SJSA1 (cell line): ENCODE results near the gene TADA2A. TPM values are rescaled to one million over a fixed set of nuclear protein-coding genes. Genes with fewer than 3 reads are reported as not detected.
A peak's percentile ranks its signal among the peaks of the same experiment; 100 is the strongest.

ENCODE experiments used
- DNase-seq, 2 experiments: peaks; one replicate each; pipeline ENCODE4 v3.0.0-alpha.2; 2015 to 2020; ENCODE audit warnings: low spot score in 2 of 2, low read depth in 1 of 2
- H3K27ac ChIP-seq: fragments of 250-450 bp; sonication (Bioruptor Pico); 2 replicates; pipeline ENCODE4 v1.5.1; 2020; ENCODE audit warnings: mild to moderate bottlenecking, moderate library complexity
- H3K27me3 ChIP-seq: fragments of 250-450 bp; sonication (Bioruptor Pico); replicated peaks from 2 replicates; pipeline ENCODE4 v1.5.1; 2020; ENCODE audit warnings: mild to moderate bottlenecking, moderate library complexity
- H3K36me3 ChIP-seq: fragments of 250-450 bp; sonication (Bioruptor Pico); 2 replicates; pipeline ENCODE4 v1.5.1; 2020; ENCODE audit warnings: mild to moderate bottlenecking
- H3K4me1 ChIP-seq: fragments of 250-450 bp; sonication (Bioruptor Pico); replicated peaks from 2 replicates; pipeline ENCODE4 v1.6.1; 2021; ENCODE audit warnings: mild to moderate bottlenecking
- H3K4me3 ChIP-seq: fragments of 250-450 bp; sonication (Bioruptor Pico); 2 replicates; pipeline ENCODE4 v1.5.1; 2020; ENCODE audit warnings: mild to moderate bottlenecking
- H3K9me3 ChIP-seq: fragments of 250-450 bp; sonication (Bioruptor Pico); replicated peaks from 2 replicates; pipeline ENCODE4 v1.5.1; 2020; ENCODE audit warnings: mild to moderate bottlenecking
- total RNA-seq: library from RNA; depleted of rRNA; stranded (reverse); fragments of >200 nt; shearing (Covaris generic); gene quantifications from 2 replicates; pipeline ENCODE4 v1.2.3, GENCODE V29; 2014; rRNA removed

Gene TADA2A, protein sequence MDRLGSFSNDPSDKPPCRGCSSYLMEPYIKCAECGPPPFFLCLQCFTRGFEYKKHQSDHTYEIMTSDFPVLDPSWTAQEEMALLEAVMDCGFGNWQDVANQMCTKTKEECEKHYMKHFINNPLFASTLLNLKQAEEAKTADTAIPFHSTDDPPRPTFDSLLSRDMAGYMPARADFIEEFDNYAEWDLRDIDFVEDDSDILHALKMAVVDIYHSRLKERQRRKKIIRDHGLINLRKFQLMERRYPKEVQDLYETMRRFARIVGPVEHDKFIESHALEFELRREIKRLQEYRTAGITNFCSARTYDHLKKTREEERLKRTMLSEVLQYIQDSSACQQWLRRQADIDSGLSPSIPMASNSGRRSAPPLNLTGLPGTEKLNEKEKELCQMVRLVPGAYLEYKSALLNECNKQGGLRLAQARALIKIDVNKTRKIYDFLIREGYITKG
- total RNA-seq, result 8.3 and 20.1 TPM in 2 replicates

DNA sequence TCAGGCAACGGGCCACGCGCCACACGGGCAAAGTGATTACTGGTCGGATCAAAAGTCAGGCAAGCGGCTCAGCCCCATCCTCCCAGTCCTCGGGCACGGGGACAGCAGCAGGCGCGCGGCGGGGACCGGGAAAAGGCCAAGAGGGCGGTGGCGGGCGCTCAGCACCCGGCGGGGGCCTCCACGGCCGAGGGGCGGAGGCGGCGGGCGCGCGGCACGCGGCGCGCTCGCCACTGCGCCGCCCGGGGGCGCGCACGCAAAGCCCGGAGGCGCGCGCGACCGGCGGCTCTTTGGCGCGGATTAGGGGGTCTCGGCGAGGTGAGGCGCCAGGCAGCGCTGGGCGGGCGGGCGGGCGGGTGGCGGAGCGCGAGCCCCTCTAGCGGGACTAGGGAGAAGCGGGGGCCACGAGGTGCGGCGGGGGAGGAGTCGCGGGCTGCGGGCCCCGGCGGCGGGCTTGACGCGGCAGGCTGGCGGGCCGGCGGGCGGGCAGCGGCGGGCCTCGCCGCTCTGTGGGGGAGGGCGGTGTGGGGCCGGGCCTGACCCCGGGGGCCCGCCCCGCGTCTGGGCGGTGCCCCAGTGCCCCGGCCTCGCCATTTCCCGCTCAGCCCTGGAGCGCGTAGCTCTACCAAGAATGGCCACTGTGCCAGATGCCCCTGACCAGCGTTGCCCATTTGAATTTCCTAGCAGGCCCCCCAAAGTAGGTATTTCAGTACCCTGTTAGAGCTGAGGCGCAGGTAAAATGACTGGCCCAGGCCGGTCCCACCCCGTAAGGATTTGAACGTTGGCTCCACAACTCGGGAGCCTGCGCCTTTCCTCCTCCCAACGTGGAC, at the start of gene TADA2A, which contains the start of gene ACACA:
Gene TADA2A (plus strand): TSS at position 252 of the 827 bp plus-strand sequence. CDS start 4,480 bp downstream, outside the sequence.
Gene ACACA (minus strand): TSS at position 202 of the 827 bp plus-strand sequence. CDS start 537 bp downstream, outside the sequence.
- peak; percentile 82 to 85 for DNase-seq
- Histone ChIP-seq H3K4me3 (peak within 1 kb of the TSS; percentile 83), H3K27ac (peak within 1 kb of the TSS; percentile 97), H3K9me3 (no peaks in the 10 kb centered on the region), H3K36me3 (peaks cover 34% of the 10 kb centered on the region), H3K4me1 (peaks cover 11% of the 10 kb centered on the region), H3K27me3 (no peaks in the 10 kb centered on the region)

DNA sequence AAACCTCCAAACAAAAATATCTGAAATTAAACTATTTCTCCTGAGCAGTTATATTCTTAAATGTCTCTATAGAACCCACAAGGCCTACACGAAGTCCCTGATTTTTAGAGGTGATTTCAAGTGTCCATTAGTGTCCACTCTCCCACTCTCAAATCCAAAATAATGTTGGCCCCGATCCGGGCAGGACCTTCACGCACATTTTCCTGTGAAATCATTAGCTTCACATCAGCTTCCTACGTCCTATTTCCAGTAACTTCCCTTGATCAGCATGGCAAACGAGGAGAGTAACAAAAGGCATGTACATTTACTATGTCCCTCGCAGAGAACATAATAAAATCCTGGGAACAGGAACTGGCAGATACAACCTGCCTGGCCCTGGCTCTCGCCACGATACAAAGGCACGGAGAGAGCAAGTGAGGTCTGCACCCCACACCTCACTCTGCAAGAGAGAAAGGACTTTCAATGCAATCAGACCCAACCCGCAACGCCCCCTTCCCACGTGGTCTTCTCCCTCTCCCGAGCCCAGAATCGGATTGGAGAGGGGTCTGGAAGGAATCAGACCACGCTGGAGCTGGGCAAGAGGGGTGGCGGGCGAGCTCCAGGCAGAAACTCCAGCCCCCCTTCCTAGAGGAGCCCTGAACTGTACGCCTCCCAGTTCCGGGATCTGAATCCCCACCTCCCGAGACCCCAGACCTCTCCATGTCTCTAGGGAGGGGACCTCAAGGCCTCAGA, 48.4 kb upstream of the TADA2A start:
- H3K27ac ChIP-seq, result peak overlapping the region; percentile 22
- H3K4me3 ChIP-seq, result peak overlapping the region; percentile 70
- peak; percentile 51 to 58 for DNase-seq
- H3K9me3 ChIP-seq, result no peaks in the 10 kb centered on the region
- no peaks in the 10 kb centered on the region for H3K27me3 ChIP-seq
- peaks cover 20% of the 10 kb centered on the region for H3K4me1 ChIP-seq
- peaks cover 3% of the 10 kb centered on the region for H3K36me3 ChIP-seq

DNA sequence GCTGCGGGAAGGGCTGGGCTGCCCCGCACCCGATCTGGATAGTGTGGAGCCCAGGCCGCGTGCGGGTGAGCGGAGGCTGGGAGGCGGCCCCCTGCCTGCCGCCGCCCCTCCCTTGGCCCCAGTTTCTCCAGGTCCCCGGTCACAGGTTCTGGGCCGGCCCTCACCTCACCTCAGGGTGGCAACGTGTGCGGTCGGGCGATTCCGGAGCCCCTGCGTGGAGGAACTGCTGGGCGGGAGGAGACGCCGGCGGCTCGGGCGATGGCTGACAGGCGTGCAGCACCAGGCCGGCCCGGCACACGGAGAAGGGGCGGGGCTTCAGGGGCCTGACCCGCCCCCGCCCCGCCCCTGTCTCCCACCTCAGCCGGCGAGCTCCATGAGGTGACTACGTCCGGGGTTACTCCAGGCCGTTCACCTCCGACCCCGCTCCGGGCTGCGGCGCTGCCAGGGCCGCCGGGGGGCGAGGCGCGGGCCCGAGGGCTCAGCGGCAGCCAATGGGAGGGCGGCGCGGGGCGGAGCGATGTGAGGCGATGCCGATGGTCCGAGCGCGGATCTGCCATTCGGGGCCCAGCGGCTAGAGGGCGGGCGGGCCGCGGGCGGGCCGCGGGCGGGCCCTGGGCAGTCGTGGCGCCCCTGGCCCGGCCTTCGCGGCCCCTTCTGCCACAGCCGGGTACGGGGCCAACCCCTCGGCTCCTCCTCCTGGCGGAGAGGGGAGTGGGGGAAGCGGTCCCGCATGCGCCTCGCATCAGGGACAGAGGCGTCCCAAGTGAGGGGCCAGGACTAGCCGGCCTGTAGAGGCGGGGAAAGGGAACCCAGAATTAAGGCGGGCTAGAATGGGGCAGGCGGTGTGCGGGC, 47.6 kb upstream of the TADA2A start:
- peak; percentile 93 to 95 for DNase-seq
- H3K4me1 ChIP-seq, result peaks cover 20% of the 10 kb centered on the region
- H3K9me3 ChIP-seq, result no peaks in the 10 kb centered on the region
- H3K36me3 ChIP-seq, result peaks cover 3% of the 10 kb centered on the region
- H3K4me3 ChIP-seq, result peak overlapping the region; percentile 70
- peak overlapping the region; percentile 60 for H3K27ac ChIP-seq
- H3K27me3 ChIP-seq, result no peaks in the 10 kb centered on the region

DNA sequence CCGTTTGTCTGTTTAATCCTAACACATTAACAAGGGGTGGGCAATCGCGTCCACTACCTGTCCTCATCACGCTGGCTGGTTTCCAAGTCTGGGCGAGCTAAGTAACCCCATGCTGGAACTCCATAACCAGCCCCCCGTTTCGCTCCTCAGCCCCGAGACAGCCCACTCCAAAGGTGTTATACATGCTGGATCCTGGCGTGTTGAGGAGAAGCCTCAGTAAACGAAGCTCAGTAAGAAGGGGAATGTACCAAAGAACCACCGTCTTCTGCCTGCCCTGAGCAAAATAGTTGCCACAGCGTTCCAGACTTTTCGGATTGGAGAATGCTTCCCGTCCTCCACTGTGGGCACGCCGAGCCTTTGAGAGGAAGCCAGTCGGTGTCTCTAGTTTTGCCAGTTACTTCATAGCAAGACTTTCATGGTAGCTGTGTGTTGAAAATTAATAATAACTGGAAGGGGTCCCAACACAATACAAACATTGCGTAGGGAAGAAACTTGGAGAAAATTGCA, 47.0 kb upstream of the TADA2A start:
- no peak for DNase-seq
- no peaks in the 10 kb centered on the region for H3K9me3 ChIP-seq

DNA sequence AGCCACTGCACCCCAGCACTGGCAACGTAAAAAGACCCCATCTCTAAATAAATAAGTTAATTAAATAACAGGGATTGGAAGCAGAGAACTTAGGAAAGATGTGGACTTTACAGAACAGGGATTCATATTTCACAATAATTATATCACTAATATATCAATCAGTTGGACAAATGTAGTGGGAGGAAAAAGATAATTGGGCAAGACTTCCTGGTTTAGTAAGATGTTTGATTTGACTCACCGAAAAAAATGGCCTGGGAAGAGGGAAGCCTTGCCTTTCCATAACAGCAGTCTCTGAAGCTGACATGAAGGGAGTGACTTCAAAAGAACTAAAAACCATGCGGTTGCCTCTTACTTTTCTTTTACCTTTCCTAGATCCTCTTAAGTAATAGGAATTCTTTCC, 46.1 kb upstream of the TADA2A start:
- Histone ChIP-seq H3K27me3 (no peaks in the 10 kb centered on the region), H3K36me3 (peaks cover 3% of the 10 kb centered on the region), H3K27ac (no peak overlapping the region), H3K4me3 (no peak overlapping the region), H3K4me1 (peaks cover 20% of the 10 kb centered on the region), H3K9me3 (no peaks in the 10 kb centered on the region)
- DNase-seq, result no peak

More for the DNA sequence above, 47.0 kb upstream of the TADA2A start:
- Histone ChIP-seq H3K4me1 (peaks cover 20% of the 10 kb centered on the region), H3K36me3 (peaks cover 3% of the 10 kb centered on the region), H3K4me3 (peak overlapping the region; percentile 70), H3K27me3 (no peaks in the 10 kb centered on the region), H3K27ac (peak overlapping the region; percentile 60)

DNA sequence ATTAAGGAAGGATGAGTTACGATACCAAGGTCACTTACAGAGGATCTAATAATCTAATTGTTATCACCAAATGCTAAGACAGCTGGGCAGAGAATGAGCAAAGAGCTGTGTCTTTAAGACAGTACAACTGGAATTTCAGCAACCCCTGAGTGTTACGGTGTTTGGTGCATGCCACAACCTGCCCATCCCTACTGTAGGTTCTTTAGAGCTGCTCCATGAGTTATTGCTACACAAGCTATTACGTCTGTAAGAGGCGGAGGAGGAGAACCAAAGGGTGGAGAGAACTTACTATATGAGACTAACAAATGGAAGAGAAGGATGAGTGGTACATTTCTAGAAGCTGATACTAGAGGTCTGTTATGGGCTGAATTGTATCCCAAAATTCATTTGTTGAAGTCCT, 45.1 kb upstream of the TADA2A start:
- peaks cover 20% of the 10 kb centered on the region for H3K4me1 ChIP-seq
- H3K27ac ChIP-seq, result no peak overlapping the region
- no peaks in the 10 kb centered on the region for H3K27me3 ChIP-seq
- peaks cover 3% of the 10 kb centered on the region for H3K36me3 ChIP-seq
- H3K9me3 ChIP-seq, result no peaks in the 10 kb centered on the region
- no peak overlapping the region for H3K4me3 ChIP-seq
- DNase-seq, result no peak

DNA sequence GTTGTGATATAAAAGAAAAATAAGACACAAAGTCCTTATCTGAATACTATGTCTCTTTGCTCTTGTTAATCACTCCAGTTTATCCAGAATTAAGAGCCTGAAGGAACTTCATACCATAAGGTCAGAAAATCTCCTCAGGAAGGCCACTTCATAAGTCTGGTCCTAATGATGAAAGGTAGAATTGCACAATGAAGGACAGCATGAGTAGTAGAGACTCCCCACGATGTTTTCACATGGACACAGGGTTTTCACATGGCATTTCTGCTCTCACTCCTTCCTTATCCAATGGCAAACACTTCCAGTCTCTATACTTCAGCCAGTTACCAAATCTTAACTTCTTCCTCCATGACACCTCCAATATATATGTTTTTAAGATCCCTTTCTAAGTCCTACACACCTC, 41.1 kb upstream of the TADA2A start:
- Histone ChIP-seq H3K36me3 (no peaks in the 10 kb centered on the region), H3K27ac (no peak overlapping the region), H3K4me1 (no peaks in the 10 kb centered on the region), H3K27me3 (no peaks in the 10 kb centered on the region), H3K4me3 (no peak overlapping the region), H3K9me3 (no peaks in the 10 kb centered on the region)
- DNase-seq, result no peak

DNA sequence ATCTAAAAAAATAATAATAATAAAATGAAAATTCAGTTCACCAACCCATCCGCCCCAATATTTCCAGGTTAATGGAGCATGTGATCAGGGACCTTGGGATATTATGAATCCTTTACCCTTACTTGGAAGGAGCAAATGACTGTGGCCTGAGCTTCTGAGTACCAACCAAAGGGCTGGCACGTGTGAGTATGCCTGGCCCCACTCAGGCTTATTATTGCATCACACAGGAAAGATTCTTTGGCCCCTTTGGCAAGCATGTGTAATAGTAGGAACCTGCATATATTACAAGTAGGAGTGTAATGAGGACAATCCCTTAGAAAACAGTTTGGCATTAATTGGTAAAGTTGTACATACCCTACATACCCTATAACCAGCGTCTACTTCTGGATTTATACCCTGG, 38.1 kb upstream of the TADA2A start:
- Histone ChIP-seq H3K27ac (no peak overlapping the region), H3K27me3 (no peaks in the 10 kb centered on the region), H3K9me3 (no peaks in the 10 kb centered on the region), H3K36me3 (no peaks in the 10 kb centered on the region), H3K4me1 (no peaks in the 10 kb centered on the region), H3K4me3 (no peak overlapping the region)
- no peak for DNase-seq

DNA sequence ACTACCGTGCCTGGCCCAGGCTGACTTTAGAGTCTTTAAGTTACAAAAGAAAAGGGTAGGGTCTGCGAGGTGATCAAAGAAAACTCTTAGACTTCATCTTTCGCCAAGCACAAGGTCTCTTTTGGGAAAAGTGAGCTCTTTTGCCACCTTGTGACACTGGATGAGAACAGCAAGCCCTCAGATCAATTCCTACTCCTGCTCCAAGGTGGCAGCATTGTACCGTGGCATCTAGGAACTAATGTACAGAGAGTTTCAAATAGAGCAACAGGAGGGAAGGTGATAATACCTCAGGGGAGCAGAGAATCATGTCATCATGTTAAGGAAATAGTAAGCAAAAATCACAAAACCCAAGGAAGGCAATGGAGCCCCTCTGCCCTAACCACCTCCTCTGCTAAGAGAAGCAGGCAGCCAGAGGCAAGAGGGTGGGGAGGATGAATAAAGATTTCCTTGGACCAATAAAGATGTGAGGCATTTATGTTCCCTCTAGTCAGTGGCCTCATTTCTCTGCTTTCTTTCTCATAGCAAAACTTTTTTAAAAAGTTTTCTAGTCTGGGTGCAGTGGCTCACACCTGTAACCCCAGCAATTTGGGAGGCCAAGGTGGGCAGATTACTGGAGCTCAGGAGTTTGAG, 33.0 kb upstream of the TADA2A start:
- no peaks in the 10 kb centered on the region for H3K9me3 ChIP-seq
- no peaks in the 10 kb centered on the region for H3K4me1 ChIP-seq
- H3K27me3 ChIP-seq, result no peaks in the 10 kb centered on the region
- no peak overlapping the region for H3K4me3 ChIP-seq
- H3K36me3 ChIP-seq, result no peaks in the 10 kb centered on the region
- DNase-seq, result peak; percentile 60 to 62
- no peak overlapping the region for H3K27ac ChIP-seq

DNA sequence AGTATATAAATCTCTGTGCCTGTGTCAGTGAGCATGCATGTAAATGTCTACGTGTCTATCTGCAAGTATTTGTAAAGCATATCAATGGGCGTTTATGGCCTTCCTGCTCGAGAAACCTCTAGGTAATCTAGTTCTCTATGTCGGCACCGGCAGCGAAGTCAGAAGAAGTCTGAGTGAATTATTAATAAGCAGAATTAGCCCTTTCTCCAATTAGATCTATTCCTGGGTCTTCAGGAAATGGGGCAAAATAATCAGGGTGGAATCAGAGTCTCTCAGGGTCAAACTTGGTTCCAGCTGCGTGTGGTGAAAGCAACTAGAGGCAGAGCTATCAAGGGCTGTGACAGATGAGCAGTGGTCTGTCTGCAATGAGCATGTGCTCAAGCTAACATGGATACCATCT, 31.0 kb upstream of the TADA2A start, which contains the start of gene C17orf78:
Gene C17orf78 (plus strand): TSS at position 280 of the 400 bp plus-strand sequence. CDS start 108 bp downstream, at position 388.
- no peak within 1 kb of the TSS for H3K27ac ChIP-seq
- no peak for DNase-seq
- H3K4me1 ChIP-seq, result no peaks in the 10 kb centered on the region
- no peaks in the 10 kb centered on the region for H3K36me3 ChIP-seq
- H3K4me3 ChIP-seq, result no peak within 1 kb of the TSS
- H3K9me3 ChIP-seq, result no peaks in the 10 kb centered on the region
- H3K27me3 ChIP-seq, result no peaks in the 10 kb centered on the region

DNA sequence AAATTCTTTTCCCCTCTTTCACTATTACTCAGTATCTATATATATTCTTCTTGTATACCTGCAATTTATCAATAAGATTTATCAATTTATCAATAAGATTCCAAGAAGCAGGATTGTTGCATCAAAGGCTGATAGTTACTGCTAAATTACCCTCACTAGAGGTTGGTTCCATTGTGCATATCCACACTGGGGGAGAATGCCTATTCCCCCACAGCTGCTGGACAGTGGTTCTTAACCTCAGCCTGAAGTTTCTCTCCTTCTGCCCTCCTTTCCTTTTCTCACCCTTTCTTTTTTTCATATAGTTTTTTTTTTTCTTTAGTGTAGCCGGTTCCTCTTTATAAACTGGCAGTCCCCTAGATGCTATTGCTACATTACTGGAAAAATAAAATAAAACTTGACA, 24.6 kb upstream of the TADA2A start:
- no peaks in the 10 kb centered on the region for H3K27me3 ChIP-seq
- no peak overlapping the region for H3K27ac ChIP-seq
- no peak overlapping the region for H3K4me3 ChIP-seq
- no peaks in the 10 kb centered on the region for H3K4me1 ChIP-seq
- no peaks in the 10 kb centered on the region for H3K36me3 ChIP-seq
- no peak for DNase-seq
- H3K9me3 ChIP-seq, result no peaks in the 10 kb centered on the region

DNA sequence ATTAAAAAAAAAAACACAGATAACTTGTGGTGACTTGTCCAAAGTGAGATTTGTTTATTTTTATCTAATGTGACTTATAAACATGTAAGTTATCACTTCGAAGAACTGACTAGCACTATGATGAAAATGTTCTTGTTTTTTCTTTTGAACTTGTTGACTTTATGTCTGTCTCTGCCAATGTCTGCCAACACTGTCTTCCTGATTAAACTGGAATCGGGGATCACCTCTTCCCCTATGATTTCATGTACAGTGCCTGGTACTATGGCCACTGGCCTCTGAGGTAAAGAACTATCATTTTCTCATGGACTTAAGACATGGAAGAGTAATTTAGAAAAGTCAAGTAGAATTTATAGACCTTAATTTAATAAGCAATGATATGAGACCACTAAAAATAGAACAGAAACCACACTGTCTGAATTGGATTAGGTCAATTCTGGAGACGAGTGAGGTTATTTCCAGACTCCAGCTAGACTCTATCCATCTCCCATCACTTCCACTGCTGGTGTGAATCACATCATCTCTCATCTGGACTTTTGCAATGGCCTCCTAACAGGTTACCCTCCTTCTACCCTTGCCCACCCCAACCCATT, 22.0 kb upstream of the TADA2A start:
- Histone ChIP-seq H3K4me1 (no peaks in the 10 kb centered on the region), H3K27me3 (no peaks in the 10 kb centered on the region), H3K4me3 (no peak overlapping the region), H3K9me3 (no peaks in the 10 kb centered on the region), H3K27ac (no peak overlapping the region), H3K36me3 (peaks cover 3% of the 10 kb centered on the region; the same call in 1 of the 2 replicates)
- no peak for DNase-seq
